ENCODE results near the gene MYLK.

Gene MYLK

DNA sequence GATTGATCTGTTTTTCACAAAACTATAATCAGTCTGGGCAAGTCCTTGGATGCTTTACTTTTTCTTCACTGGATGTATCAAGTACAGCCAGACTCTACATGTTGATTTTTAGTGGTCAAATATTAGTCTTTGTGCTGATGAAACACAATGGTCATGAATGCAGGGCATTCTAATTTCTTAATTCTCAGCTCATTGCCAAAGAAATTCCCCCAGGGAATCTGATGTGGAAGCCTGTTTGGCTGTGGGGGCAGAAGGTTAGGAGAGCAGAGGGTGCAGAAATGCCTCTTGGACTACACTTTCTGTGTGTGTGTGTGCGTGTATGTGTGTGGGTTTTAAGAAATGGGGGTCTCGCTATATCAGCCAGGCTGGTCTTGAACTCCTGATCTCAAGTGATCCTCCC is 250.6 kb downstream of the MYLK start:
- Histone ChIP-seq H3K9ac (ENCODE audit: low read depth, low read length) (no peak overlapping the region), H3K4me1 (ENCODE audit: insufficient read depth, low read length) (peaks cover 37% of the 10 kb centered on the region), H3K4me3 (ENCODE audit: low read length) (no peak overlapping the region), H3K27ac (ENCODE audit: low read length) (no peak overlapping the region), H3K36me3 (ENCODE audit: insufficient read depth, low read depth, low read length) (no peaks in the 10 kb centered on the region), H3K27me3 (ENCODE audit: insufficient read depth, low read length) (no peaks in the 10 kb centered on the region), H3K9me3 (ENCODE audit: insufficient read depth, low read depth, low read length) (no peaks in the 10 kb centered on the region)

DNA sequence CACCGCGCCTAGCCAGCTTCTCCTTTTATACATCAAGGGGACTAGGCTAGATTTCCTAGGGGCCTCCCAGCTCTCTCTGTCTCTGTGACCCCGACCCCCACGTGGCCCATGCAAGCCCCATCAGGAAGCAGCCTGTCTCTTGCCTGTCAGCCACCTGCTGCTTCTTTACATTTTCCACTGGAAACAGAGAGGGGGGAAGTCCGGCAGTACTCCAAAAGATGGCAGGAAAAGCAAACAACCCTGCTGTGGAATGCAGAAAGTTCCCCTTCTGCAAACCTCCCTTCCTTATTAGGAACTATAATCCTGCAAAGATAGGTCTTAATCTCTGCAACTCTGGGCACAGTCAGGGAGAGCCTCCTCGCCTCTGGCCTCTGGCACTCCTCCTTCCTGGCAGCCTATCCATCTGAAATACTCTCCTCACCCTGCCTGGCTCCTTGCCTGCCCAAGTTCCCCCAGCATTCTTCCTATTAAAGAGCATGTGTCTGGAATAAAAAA is 251.9 kb downstream of the MYLK start:
- H3K9ac ChIP-seq (ENCODE audit: low read depth, low read length), result peak overlapping the region; percentile 63; the same call in 1 of the 2 replicates
- no peaks in the 10 kb centered on the region for H3K36me3 ChIP-seq (ENCODE audit: insufficient read depth, low read depth, low read length)
- H3K9me3 ChIP-seq (ENCODE audit: insufficient read depth, low read depth, low read length), result no peaks in the 10 kb centered on the region
- no peak overlapping the region for H3K27ac ChIP-seq (ENCODE audit: low read length)
- peak overlapping the region; percentile 19; the same call in 1 of the 2 replicates for H3K4me3 ChIP-seq (ENCODE audit: low read length)
- no peaks in the 10 kb centered on the region for H3K27me3 ChIP-seq (ENCODE audit: insufficient read depth, low read length)
- peaks cover 33% of the 10 kb centered on the region for H3K4me1 ChIP-seq (ENCODE audit: insufficient read depth, low read length)

DNA sequence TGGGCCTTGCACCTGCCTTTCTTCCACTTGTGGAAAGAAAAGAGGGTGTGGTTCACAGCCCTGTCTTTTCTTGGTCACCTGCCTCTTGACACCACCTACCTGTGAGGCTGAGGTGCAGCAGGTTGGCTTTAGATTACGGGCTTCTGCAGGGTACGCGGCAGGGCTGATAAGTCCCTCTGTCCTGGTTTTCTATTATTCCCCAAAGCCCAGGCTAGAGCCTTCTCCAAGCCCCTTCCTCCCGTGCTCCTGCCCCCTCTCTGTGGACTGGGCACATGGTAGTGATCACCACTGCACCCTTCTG is 254.4 kb downstream of the MYLK start:
- Histone ChIP-seq H3K4me3 (ENCODE audit: low read length) (no peak overlapping the region), H3K36me3 (ENCODE audit: insufficient read depth, low read depth, low read length) (no peaks in the 10 kb centered on the region), H3K9me3 (ENCODE audit: insufficient read depth, low read depth, low read length) (no peaks in the 10 kb centered on the region), H3K27me3 (ENCODE audit: insufficient read depth, low read length) (no peaks in the 10 kb centered on the region), H3K4me1 (ENCODE audit: insufficient read depth, low read length) (peaks cover 9% of the 10 kb centered on the region), H3K27ac (ENCODE audit: low read length) (no peak overlapping the region), H3K9ac (ENCODE audit: low read depth, low read length) (no peak overlapping the region)

DNA sequence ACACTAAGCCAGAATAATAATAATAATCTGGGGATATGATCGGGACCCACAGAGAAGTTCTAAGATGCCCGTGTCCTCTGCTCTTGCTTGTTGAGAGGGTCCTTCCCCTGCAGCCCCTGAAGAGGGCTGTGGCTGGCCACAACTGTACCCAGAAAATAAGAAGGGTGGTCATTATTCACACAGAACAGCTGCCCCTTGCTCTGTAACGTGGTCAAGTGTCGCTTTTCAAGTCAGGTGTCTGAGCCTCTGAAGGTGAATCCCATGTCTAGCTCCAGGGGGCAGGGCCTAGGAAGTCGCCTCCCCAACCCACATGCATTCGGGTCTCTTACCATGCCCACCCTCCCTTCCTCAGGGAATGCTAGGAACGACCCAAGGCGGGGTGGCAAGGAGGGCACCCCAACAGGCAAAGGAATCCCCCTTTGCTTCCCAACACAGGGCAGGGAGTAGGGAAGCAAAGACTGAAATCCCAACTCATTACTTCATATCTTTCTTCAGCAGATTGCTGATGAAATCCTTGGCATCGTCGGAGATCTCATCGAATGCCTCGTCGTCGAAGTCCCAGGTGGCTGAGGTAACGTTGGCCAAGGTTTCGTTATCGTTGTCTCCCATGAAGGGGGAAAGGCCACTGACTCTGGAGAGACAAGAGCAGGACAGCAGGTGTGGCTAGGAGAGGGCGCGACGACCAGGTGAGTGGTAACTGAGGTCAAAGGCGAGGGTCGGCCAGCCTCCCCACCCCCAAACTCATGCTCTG is 255.0 kb downstream of the MYLK start:
- no peak overlapping the region for H3K9ac ChIP-seq (ENCODE audit: low read depth, low read length)
- no peaks in the 10 kb centered on the region for H3K36me3 ChIP-seq (ENCODE audit: insufficient read depth, low read depth, low read length)
- H3K27me3 ChIP-seq (ENCODE audit: insufficient read depth, low read length), result no peaks in the 10 kb centered on the region
- H3K4me3 ChIP-seq (ENCODE audit: low read length), result no peak overlapping the region
- H3K9me3 ChIP-seq (ENCODE audit: insufficient read depth, low read depth, low read length), result no peaks in the 10 kb centered on the region
- peaks cover 9% of the 10 kb centered on the region for H3K4me1 ChIP-seq (ENCODE audit: insufficient read depth, low read length)
- no peak overlapping the region for H3K27ac ChIP-seq (ENCODE audit: low read length)

DNA sequence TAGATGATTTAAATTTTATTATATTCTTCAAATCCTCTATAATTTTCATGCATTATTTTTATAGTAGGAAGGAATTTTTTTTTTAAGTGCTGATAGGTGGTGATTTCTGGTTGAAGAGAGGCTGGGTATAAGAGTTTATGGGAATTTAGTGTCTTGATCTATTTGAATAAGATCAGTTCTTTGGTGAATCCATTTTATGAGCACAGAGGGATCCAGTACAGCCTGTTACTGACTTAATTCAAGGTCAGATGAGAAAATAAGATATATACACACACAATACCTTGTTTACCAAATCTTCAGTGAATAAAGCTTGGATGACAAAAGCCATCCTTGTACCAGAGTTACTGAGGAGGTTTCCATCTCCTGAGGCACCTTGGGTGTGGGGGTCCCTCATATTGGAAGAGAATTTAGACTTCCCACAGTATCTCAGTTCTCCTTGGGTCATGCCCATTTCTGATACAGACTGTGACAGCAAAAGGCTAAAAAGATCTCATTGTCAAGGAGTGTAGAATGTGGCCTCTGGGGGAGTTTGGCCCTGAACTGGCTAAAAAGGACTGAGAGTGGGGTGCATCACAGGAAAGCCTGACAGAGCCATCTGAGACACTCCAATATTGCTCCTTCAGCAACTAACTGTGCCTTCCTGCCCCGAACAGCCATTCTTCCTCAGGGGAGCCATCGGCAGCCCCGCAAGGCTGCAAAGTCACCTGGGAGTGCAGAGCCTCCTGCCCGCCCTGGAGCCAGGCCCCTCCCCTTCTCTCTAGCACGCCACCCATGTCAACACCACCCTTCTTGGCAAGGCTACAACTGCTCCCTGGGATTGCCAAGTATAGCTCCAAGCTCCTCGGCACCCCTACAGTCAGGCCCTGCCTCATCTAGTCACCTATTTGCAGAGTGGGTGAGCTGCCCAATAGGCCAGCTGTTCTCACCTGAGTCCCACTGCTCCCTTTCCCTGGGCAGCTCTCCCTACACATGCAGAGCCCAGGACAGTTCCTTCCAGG is 256.2 kb downstream of the MYLK start:
- Histone ChIP-seq H3K9me3 (ENCODE audit: insufficient read depth, low read depth, low read length) (no peaks in the 10 kb centered on the region), H3K9ac (ENCODE audit: low read depth, low read length) (no peak overlapping the region), H3K4me3 (ENCODE audit: low read length) (no peak overlapping the region), H3K27me3 (ENCODE audit: insufficient read depth, low read length) (no peaks in the 10 kb centered on the region), H3K27ac (ENCODE audit: low read length) (no peak overlapping the region), H3K36me3 (ENCODE audit: insufficient read depth, low read depth, low read length) (no peaks in the 10 kb centered on the region), H3K4me1 (ENCODE audit: insufficient read depth, low read length) (peaks cover 9% of the 10 kb centered on the region)

DNA sequence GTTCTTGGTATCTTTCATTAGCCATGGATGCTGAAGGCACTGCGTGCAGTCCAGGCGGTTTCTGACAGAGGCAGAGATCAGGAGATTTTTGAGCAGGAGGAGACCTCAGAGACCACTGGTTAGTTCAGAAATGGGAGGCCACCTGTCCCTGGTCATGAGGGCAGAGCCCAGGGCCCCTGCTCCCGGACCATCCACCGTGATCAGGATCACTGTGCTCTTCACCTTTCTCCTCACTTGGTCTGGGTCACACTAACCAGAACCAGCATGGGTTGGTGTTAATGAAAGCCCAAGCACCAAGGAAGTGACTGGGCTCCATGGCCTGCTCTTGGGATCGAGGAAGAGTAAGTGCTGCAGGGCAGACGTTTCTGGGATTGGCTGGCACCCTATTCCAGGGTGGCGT is 257.3 kb downstream of the MYLK start:
- Histone ChIP-seq H3K36me3 (ENCODE audit: insufficient read depth, low read depth, low read length) (no peaks in the 10 kb centered on the region), H3K27ac (ENCODE audit: low read length) (no peak overlapping the region), H3K9me3 (ENCODE audit: insufficient read depth, low read depth, low read length) (no peaks in the 10 kb centered on the region), H3K4me3 (ENCODE audit: low read length) (no peak overlapping the region), H3K27me3 (ENCODE audit: insufficient read depth, low read length) (no peaks in the 10 kb centered on the region), H3K9ac (ENCODE audit: low read depth, low read length) (no peak overlapping the region), H3K4me1 (ENCODE audit: insufficient read depth, low read length) (peaks cover 3% of the 10 kb centered on the region; the same call in 1 of the 2 replicates)

DNA sequence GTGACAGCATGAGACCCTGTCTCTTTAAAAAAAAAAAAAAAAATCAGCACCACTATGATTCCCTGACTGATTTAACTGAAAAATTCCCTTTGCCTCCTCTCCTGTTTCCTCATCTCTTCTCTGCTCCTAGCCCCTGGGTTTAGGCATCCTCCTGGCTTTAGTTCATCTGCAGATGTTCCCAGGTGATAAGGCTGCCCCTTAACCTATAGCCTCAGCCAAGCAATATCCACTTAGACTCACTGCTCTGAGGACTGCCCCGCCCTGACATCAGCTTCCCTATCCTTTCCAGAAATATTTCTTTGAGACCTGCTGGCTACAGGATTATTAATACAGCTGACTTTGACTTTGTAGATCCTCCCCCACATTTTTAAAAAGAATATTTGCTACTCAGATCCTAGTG is 259.8 kb downstream of the MYLK start:
- H3K4me3 ChIP-seq (ENCODE audit: low read length), result no peak overlapping the region
- H3K9me3 ChIP-seq (ENCODE audit: insufficient read depth, low read depth, low read length), result no peaks in the 10 kb centered on the region
- H3K27me3 ChIP-seq (ENCODE audit: insufficient read depth, low read length), result no peaks in the 10 kb centered on the region
- no peak overlapping the region for H3K9ac ChIP-seq (ENCODE audit: low read depth, low read length)
- H3K4me1 ChIP-seq (ENCODE audit: insufficient read depth, low read length), result 0 out of 2 replicates have a peak, but pooled peaks cover 3% of the 10 kb centered on the region
- no peak overlapping the region for H3K27ac ChIP-seq (ENCODE audit: low read length)
- H3K36me3 ChIP-seq (ENCODE audit: insufficient read depth, low read depth, low read length), result no peaks in the 10 kb centered on the region

DNA sequence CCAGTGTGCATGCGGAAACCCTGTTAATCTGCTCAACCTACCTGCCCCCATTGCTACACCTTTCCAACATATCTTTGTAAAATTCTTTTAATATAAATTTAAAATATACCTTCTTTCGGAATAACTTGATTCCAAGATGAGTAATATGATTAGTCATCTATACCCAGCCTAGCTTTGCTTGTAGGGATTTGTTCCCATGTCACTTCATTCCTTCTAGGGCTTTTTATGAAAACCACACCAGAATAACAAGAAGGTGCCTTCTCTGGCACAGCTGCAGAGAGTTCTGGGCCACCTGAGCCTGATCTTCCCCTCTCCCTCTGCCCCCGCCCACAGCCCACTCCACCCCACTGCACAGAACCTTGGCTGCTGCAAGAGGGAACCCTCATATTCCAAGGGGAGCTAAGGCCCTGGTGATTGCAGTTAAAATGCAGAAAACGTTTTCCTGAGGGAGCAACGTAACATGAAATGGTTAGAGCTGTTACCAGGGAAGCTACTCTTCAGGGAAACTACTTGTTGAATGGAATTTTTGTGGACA is 260.7 kb downstream of the MYLK start:
- H3K4me1 ChIP-seq (ENCODE audit: insufficient read depth, low read length), result 0 out of 2 replicates have a peak, but pooled peaks cover 3% of the 10 kb centered on the region
- H3K27me3 ChIP-seq (ENCODE audit: insufficient read depth, low read length), result no peaks in the 10 kb centered on the region
- no peaks in the 10 kb centered on the region for H3K9me3 ChIP-seq (ENCODE audit: insufficient read depth, low read depth, low read length)
- no peak overlapping the region for H3K9ac ChIP-seq (ENCODE audit: low read depth, low read length)
- H3K27ac ChIP-seq (ENCODE audit: low read length), result no peak overlapping the region
- no peak overlapping the region for H3K4me3 ChIP-seq (ENCODE audit: low read length)
- H3K36me3 ChIP-seq (ENCODE audit: insufficient read depth, low read depth, low read length), result no peaks in the 10 kb centered on the region

DNA sequence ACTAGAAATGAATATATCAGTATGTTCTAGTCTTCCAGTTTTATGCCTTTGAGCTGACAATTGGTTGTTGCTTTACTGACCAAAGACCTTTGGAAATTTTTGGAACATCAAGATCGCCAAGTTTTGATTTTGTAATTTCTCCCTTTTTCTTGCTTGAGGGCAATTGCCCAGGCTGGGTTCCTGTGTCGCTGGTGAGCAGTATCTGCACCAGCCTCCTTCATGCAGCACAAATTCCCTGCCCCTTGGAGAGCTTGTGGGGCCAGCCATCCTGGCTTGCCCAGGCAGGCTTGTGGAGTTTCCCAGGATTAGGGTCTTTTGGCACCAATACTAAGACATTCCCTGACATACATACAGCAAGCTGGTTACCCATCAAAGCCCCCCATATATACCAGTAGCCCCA is 261.4 kb downstream of the MYLK start:
- 0 out of 2 replicates have a peak, but pooled peaks cover 3% of the 10 kb centered on the region for H3K4me1 ChIP-seq (ENCODE audit: insufficient read depth, low read length)
- H3K9ac ChIP-seq (ENCODE audit: low read depth, low read length), result no peak overlapping the region
- H3K27ac ChIP-seq (ENCODE audit: low read length), result no peak overlapping the region
- H3K36me3 ChIP-seq (ENCODE audit: insufficient read depth, low read depth, low read length), result no peaks in the 10 kb centered on the region
- no peaks in the 10 kb centered on the region for H3K9me3 ChIP-seq (ENCODE audit: insufficient read depth, low read depth, low read length)
- H3K27me3 ChIP-seq (ENCODE audit: insufficient read depth, low read length), result no peaks in the 10 kb centered on the region
- H3K4me3 ChIP-seq (ENCODE audit: low read length), result no peak overlapping the region

DNA sequence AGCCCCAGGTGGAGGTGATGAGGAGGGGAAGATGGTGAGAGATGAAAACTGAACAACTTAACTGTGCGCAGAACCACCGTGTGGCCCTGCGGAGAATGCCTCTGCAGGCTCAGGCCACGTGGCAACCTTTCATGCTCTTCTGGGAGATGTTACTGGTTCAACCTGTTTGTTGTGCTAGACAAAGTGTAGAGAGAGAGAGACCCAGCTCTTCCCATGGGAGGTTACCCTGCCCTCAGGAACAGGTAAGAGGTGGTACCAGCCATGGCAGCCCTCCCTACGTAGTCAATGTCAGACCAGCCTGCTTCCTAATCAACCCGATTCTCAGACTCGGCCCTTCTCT is 262.3 kb downstream of the MYLK start:
- Histone ChIP-seq H3K9ac (ENCODE audit: low read depth, low read length) (no peak overlapping the region), H3K27ac (ENCODE audit: low read length) (no peak overlapping the region), H3K4me1 (ENCODE audit: insufficient read depth, low read length) (0 out of 2 replicates have a peak, but pooled peaks cover 3% of the 10 kb centered on the region), H3K9me3 (ENCODE audit: insufficient read depth, low read depth, low read length) (no peaks in the 10 kb centered on the region), H3K4me3 (ENCODE audit: low read length) (no peak overlapping the region), H3K36me3 (ENCODE audit: insufficient read depth, low read depth, low read length) (peaks cover 3% of the 10 kb centered on the region; the same call in 1 of the 2 replicates), H3K27me3 (ENCODE audit: insufficient read depth, low read length) (no peaks in the 10 kb centered on the region)

DNA sequence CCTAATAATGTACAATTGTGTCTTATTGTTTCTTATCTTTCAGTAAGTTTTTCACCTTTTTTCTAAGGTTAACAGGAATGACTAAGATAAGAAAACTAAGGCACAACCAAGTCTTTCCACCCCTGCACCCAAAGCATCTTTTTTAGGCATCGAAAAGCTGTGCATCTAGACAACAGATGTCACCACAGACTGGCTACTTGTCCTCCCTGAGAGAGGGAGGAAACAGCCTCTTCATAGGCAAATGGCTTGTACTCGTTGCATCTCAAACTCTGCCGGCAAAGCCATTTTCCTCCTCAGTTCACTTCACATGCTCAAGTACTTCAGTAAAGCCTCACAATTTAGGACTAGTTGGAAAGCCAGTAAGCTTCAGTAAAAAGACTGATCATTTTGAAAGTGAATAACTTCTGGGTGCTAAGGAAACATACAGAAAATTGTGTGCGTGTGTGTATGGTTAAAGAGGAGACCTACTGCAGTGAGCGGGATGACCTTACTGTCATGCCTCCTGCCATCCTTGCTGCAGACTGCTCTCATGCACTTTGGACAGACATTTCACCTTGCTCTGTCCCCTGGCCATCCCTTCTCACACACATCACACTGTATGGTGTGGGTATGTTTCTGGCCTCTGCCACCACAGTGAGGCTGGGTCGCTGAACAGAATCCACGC is 262.8 kb downstream of the MYLK start:
- Histone ChIP-seq H3K4me1 (ENCODE audit: insufficient read depth, low read length) (0 out of 2 replicates have a peak, but pooled peaks cover 3% of the 10 kb centered on the region), H3K36me3 (ENCODE audit: insufficient read depth, low read depth, low read length) (peaks cover 3% of the 10 kb centered on the region; the same call in 1 of the 2 replicates), H3K9ac (ENCODE audit: low read depth, low read length) (no peak overlapping the region), H3K27ac (ENCODE audit: low read length) (no peak overlapping the region), H3K9me3 (ENCODE audit: insufficient read depth, low read depth, low read length) (no peaks in the 10 kb centered on the region), H3K4me3 (ENCODE audit: low read length) (no peak overlapping the region), H3K27me3 (ENCODE audit: insufficient read depth, low read length) (no peaks in the 10 kb centered on the region)

Data from iPS-20b (cell line).